Activated T-cell treated with anti-CD3 and anti-CD28 coated beads, Interleukin-2, amount 50 U/mL, for 72 hours (primary cell): ENCODE measurements around the gene VGLL4. TPM values are rescaled to one million over a fixed set of nuclear protein-coding genes. Genes with fewer than 3 reads are reported as not detected.

Experiments
- ATAC-seq, 2 donors: fragments of 150-1000 bp; cut with Tn5 transposase; replicated peaks in 1 of 2; 2 replicates each; pipeline ENCODE4 v1.10.0; 2021; ENCODE audit warnings: moderate library complexity in 2 of 2, mild to moderate bottlenecking in 1 of 2
- DNase-seq, 2 donors: peaks; one replicate each; pipeline ENCODE4 v3.0.0; 2021 to 2022; ENCODE audit warnings: mixed read lengths in 1 of 2
- H3K27ac Mint-ChIP-seq: one replicate; pipeline ENCODE4 v1.8.0; 2022; ENCODE audit warnings: mild to moderate bottlenecking, moderate library complexity, mixed read lengths
- H3K27me3 Mint-ChIP-seq: one replicate; pipeline ENCODE4 v1.8.0; 2022; ENCODE audit warnings: low read depth, mixed read lengths
- H3K36me3 Mint-ChIP-seq, 2 donors: one replicate each; pipeline ENCODE4 v1.8.0; 2022; ENCODE audit warnings: mixed read lengths in 2 of 2, mild to moderate bottlenecking in 1 of 2; ENCODE audit not compliant: insufficient read depth in 2 of 2
- H3K4me1 Mint-ChIP-seq: one replicate; pipeline ENCODE4 v1.8.0; 2022; ENCODE audit warnings: low read depth, mixed read lengths
- H3K4me3 Mint-ChIP-seq, 2 donors: one replicate each; pipeline ENCODE4 v1.8.0; 2022; ENCODE audit warnings: mild to moderate bottlenecking in 2 of 2, mixed read lengths in 2 of 2, moderate library complexity in 2 of 2
- H3K9me3 Mint-ChIP-seq, 2 donors: one replicate each; pipeline ENCODE4 v1.8.0; 2022; ENCODE audit warnings: mixed read lengths in 2 of 2
- total RNA-seq, 2 donors: library from RNA; stranded (reverse); gene quantifications; one replicate each; pipeline ENCODE4 v1.2.3, GENCODE V29; 2022

The VGLL4 gene
- total RNA-seq, 2 donors from 2014 or later = 22.3 to 23.7 TPM

- Mint-ChIP-seq H3K4me1 (peaks cover 57% of the 10 kb centered on the region), H3K9me3 (no peaks in the 10 kb centered on the region), H3K4me3 (peak overlapping the region; percentile 99 to 100), H3K27ac (peak overlapping the region; percentile 99), H3K27me3 (no peaks in the 10 kb centered on the region), H3K36me3 (peaks cover 2 to 4% of the 10 kb centered on the region in 2 donors)
- ATAC-seq (peak; percentile 77 to 87), DNase-seq (peak; percentile 65 to 73)
These were observed 1.1 kb downstream of the VGLL4 start for GRCh38 chr3:11642431-11643191.

- peak overlapping the region; percentile 99 for H3K27ac Mint-ChIP-seq
- H3K4me3 Mint-ChIP-seq = peak overlapping the region; percentile 99 to 100
- H3K4me1 Mint-ChIP-seq = peaks cover 62% of the 10 kb centered on the region
- no peaks in the 10 kb centered on the region for H3K9me3 Mint-ChIP-seq
- ATAC-seq (no peak), DNase-seq (no peak)
- H3K27me3 Mint-ChIP-seq = no peaks in the 10 kb centered on the region
- peaks cover 2 to 5% of the 10 kb centered on the region in 2 donors for H3K36me3 Mint-ChIP-seq
These were observed 1.9 kb downstream of the VGLL4 start for GRCh38 chr3:11641683-11642430.

- H3K27ac Mint-ChIP-seq = peak overlapping the region; percentile 99
- no peaks in the 10 kb centered on the region for H3K9me3 Mint-ChIP-seq
- H3K27me3 Mint-ChIP-seq = no peaks in the 10 kb centered on the region
- peaks cover 2 to 5% of the 10 kb centered on the region in 2 donors for H3K36me3 Mint-ChIP-seq
- DNase-seq = no peak
- ATAC-seq = no peak
- peak overlapping the region; percentile 99 to 100 for H3K4me3 Mint-ChIP-seq
- peaks cover 68% of the 10 kb centered on the region for H3K4me1 Mint-ChIP-seq
These were observed 2.4 kb downstream of the VGLL4 start for GRCh38 chr3:11641316-11641682.

- Mint-ChIP-seq H3K4me1 (peaks cover 79% of the 10 kb centered on the region), H3K4me3 (peak overlapping the region; percentile 71 to 100), H3K27ac (peak overlapping the region; percentile 54), H3K36me3 (peaks cover 2 to 5% of the 10 kb centered on the region in 2 donors), H3K27me3 (no peaks in the 10 kb centered on the region), H3K9me3 (no peaks in the 10 kb centered on the region)
- ATAC-seq (no peak), DNase-seq (no peak)
These were observed 3.6 kb downstream of the VGLL4 start for GRCh38 chr3:11640009-11640673.

GRCh38 chr3:11638495-11639358 is 5.0 kb downstream of the VGLL4 start:
- no peak overlapping the region for H3K27ac Mint-ChIP-seq
- peaks cover 85% of the 10 kb centered on the region for H3K4me1 Mint-ChIP-seq
- DNase-seq (no peak), ATAC-seq (no peak)
- peak overlapping the region; percentile 15 to 34 for H3K4me3 Mint-ChIP-seq
- peaks cover 2 to 5% of the 10 kb centered on the region in 2 donors for H3K36me3 Mint-ChIP-seq
- no peaks in the 10 kb centered on the region for H3K9me3 Mint-ChIP-seq
- no peaks in the 10 kb centered on the region for H3K27me3 Mint-ChIP-seq

- no peak for DNase-seq
- H3K27me3 Mint-ChIP-seq = no peaks in the 10 kb centered on the region
- H3K4me1 Mint-ChIP-seq = peaks cover 87% of the 10 kb centered on the region
- no peak for ATAC-seq
- no peak overlapping the region for H3K27ac Mint-ChIP-seq
- H3K9me3 Mint-ChIP-seq = no peaks in the 10 kb centered on the region
- peaks cover 2 to 5% of the 10 kb centered on the region in 2 donors for H3K36me3 Mint-ChIP-seq
- no peak overlapping the region for H3K4me3 Mint-ChIP-seq
These were observed 5.7 kb downstream of the VGLL4 start for GRCh38 chr3:11637901-11638458.

- Mint-ChIP-seq H3K9me3 (no peaks in the 10 kb centered on the region), H3K4me1 (peaks cover 90% of the 10 kb centered on the region), H3K4me3 (no peak overlapping the region), H3K36me3 (peaks cover 0 to 1% of the 10 kb centered on the region in 2 donors), H3K27me3 (no peaks in the 10 kb centered on the region), H3K27ac (no peak overlapping the region)
- DNase-seq (no peak), ATAC-seq (no peak)
These were observed 7.3 kb downstream of the VGLL4 start for GRCh38 chr3:11636394-11636770.

GRCh38 chr3:11635680-11636393 is 7.9 kb downstream of the VGLL4 start:
- no peaks in the 10 kb centered on the region for H3K9me3 Mint-ChIP-seq
- DNase-seq (no peak), ATAC-seq (no peak)
- no peak overlapping the region for H3K4me3 Mint-ChIP-seq
- peaks cover 92% of the 10 kb centered on the region for H3K4me1 Mint-ChIP-seq
- no peaks in the 10 kb centered on the region for H3K27me3 Mint-ChIP-seq
- no peak overlapping the region for H3K27ac Mint-ChIP-seq
- H3K36me3 Mint-ChIP-seq = peaks cover 0 to 1% of the 10 kb centered on the region in 2 donors

GRCh38 chr3:11634974-11635612 is 8.6 kb downstream of the VGLL4 start:
- H3K27ac Mint-ChIP-seq = no peak overlapping the region
- no peaks in the 10 kb centered on the region for H3K27me3 Mint-ChIP-seq
- ATAC-seq (no peak), DNase-seq (no peak)
- peak overlapping the region in 1 of 2 donors; percentile 4 for H3K4me3 Mint-ChIP-seq
- H3K9me3 Mint-ChIP-seq = no peaks in the 10 kb centered on the region
- H3K4me1 Mint-ChIP-seq = peaks cover 87% of the 10 kb centered on the region
- H3K36me3 Mint-ChIP-seq = peaks cover 0 to 1% of the 10 kb centered on the region in 2 donors

GRCh38 chr3:11634081-11634635 is 9.6 kb downstream of the VGLL4 start:
- DNase-seq = no peak
- no peaks in the 10 kb centered on the region for H3K27me3 Mint-ChIP-seq
- H3K4me1 Mint-ChIP-seq = peaks cover 87% of the 10 kb centered on the region
- H3K36me3 Mint-ChIP-seq = peaks cover 0 to 1% of the 10 kb centered on the region in 2 donors
- ATAC-seq = peak; percentile 33 to 67
- H3K4me3 Mint-ChIP-seq = peak overlapping the region; percentile 12 to 62
- H3K9me3 Mint-ChIP-seq = no peaks in the 10 kb centered on the region
- H3K27ac Mint-ChIP-seq = no peak overlapping the region

GRCh38 chr3:11632966-11633365 is 10.7 kb downstream of the VGLL4 start:
- H3K27ac Mint-ChIP-seq = peak overlapping the region; percentile 33
- no peaks in the 10 kb centered on the region for H3K9me3 Mint-ChIP-seq
- H3K27me3 Mint-ChIP-seq = no peaks in the 10 kb centered on the region
- peaks cover 76% of the 10 kb centered on the region for H3K4me1 Mint-ChIP-seq
- peaks cover 0 to 1% of the 10 kb centered on the region in 2 donors for H3K36me3 Mint-ChIP-seq
- peak overlapping the region in 1 of 2 donors; percentile 62 for H3K4me3 Mint-ChIP-seq
- DNase-seq = no peak
- ATAC-seq = no peak
